ENCODE measurements around the gene MAX.

Gene MAX, protein sequence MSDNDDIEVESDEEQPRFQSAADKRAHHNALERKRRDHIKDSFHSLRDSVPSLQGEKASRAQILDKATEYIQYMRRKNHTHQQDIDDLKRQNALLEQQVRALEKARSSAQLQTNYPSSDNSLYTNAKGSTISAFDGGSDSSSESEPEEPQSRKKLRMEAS

DNA sequence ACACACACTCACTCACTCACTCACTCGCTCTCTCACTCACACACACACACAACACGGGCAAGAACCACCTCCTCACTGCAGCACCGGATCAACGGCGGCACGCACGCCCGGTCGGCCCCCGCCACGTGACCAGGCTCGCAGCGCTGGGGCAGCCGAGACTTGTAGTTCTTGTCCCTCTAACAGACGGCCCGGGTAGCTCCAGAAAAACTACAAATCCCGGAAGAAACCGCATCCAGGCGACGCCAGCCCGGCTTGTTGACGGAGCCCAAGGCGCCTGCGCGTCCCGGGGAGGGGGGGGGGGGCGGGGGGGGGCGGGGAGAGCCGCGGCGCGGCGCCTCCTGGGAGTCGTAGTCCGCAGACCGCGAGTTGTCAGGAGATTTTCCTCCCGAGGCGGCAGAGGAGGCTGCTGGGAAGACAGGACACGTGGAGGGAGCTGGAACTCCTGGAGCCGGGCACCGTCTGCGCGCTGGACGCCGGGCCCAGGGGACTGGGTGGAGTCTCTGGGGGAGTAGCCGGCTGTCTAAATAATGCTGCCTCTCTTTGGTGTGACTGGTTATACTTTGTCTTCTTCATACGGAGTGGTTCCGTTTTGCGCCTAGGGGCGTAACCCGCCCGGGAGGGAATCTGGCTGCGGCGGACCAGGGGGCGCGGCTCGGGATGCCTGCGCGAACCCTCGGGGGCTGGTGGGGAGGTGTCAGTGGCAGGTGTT is at the start of gene MAX:
Gene MAX, minus strand, starts transcription at position 77 of the 709 bp plus-strand sequence. CDS start 178 bp downstream, outside the sequence.
- peak; percentile 96 to 97 (median 97) for DNase-seq (ENCODE audit: low read depth in 3 of 3)

DNA sequence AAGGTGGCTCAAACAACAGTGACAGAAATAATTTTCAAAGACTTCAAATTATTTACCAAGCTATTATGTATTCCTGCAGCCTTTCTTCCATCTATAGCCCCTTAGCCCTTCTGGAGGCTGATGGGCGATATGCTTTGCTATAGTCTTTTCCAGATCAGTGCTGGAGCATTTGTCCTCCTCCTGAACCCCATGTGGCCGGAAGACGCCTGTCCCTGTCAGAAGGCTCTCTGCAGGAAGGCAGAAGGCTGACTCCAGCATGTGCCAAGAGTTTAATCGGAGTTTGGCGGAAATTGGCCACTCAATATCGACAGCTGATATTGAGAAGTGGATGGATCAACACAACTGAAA is 49.3 kb upstream of the MAX start:
- no peak for DNase-seq (ENCODE audit: low read depth in 3 of 3)

DNA sequence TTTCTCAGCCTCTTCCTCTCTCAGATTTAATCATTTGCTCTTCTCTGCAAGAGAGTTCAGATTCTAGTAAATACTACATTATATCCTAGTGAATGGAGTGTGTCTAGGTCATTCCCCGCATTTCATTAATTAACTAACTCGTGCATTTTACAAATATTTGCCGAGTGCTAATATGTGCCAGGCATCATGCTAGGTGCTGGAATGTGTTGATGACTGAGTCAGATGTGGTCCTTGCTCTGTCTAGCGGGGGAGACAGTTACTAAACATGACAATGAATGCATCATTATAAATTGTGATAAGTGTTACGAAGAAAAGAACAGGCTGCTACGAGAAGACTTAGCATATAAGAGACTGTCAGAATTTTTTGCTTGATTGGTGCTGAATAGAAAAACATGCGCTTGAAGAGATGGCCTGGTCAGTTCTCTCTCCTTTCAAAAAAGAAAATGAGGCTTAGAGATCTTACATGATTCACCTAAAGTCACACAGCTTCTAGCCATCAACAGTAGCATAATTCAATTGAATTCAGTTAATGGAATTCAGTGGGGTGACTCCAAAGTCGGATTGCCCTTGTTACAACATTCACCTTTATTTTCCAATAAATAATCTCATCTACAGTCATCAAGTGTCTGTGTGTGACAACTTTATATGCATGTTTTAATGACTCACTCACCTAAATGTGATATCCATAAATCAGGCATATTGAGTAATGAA is 48.7 kb upstream of the MAX start:
- no peak for DNase-seq (ENCODE audit: low read depth in 3 of 3)

DNA sequence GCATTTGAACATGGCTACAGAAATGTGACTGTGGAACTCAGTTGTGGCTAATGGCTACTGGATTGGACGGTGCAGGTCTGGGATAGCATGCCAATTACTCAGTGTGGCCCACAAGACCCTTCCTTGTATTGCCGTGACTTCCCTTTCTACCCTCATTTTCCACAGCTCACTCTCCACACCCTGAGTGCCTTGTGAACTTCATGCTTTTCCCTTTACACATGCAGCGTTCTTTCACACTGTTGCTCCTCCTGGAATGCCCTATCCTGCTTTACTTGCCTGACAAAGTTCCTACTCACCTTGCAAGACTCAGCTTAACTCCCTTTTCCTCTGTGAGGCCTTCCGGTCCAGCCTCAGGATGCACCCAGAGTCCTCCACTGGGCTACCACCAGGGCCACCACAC is 46.8 kb upstream of the MAX start:
- no peak for DNase-seq (ENCODE audit: low read depth in 3 of 3)

DNA sequence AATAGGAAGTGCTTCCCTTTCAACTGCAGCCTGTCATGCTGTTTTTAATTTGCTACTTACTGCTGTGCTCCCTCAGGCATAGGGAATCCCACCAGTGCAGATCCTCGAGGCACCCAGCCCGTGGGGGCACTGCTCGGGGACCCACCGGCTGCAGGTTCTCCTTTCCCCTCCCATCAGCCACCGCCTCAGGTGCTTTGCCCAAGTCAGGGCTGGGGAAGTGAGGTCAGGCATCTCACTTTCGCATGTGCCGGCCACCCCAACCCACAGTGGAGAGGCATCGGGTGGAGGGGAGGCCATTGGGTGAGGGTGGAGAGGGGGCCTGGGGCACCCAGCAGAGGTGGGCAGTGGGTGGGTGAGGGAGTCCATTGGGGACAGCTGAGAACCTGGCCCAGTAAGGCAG is 41.9 kb upstream of the MAX start:
- no peak for DNase-seq (ENCODE audit: low read depth in 3 of 3)

DNA sequence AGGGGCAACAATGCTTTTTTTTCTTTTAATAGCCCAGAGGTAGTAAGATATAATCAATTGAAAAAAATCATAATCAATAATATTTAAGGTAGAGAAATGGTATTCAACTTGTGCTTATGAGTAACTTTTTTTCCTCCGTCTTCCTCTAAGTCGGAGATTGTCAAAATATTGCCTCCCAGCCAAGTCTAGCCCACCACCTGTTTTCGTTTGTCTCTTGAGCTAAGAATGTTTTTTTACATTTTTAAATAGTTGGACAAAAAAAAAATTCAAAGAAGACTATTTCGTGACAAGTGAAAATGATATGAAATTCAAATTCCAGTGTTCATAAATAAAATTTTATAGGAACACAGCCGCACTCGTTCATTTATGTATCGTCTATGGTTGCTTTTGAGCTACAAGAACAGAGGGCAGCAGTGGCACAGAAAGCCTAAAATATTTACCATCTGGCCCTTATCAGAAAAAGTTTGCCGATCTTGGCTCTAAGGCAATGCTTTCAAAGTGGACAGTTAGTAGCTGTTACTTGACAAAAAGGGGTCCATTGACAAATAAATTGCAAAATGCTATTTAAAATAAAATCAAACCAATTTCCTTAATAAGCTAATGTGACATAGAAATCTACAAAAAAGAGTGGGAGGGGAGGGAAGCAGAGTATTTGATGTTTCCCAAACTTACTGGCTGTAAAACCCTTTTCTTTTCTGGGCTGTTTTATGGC is 40.8 kb upstream of the MAX start:
- no peak for DNase-seq (ENCODE audit: low read depth in 3 of 3)

DNA sequence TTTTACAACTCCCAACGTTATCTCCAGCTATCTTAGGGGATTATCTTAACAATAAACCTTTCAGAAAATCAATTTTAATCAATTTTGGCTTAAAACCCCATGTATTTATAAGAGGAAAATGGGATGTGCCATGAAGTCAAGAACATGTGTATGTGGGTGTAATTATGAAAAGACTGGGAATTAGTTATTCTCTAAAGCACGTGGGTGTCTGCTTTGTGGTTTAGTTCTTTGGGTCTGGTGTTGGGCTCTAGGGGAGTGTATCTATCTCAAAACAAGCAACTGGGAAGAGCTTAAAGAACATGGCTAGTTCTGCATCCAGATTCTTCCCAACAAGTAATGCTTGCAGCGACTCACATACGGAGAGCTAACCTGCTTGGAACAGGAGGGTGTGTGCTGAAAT is 40.1 kb upstream of the MAX start:
- DNase-seq (ENCODE audit: low read depth in 3 of 3) = no peak

DNA sequence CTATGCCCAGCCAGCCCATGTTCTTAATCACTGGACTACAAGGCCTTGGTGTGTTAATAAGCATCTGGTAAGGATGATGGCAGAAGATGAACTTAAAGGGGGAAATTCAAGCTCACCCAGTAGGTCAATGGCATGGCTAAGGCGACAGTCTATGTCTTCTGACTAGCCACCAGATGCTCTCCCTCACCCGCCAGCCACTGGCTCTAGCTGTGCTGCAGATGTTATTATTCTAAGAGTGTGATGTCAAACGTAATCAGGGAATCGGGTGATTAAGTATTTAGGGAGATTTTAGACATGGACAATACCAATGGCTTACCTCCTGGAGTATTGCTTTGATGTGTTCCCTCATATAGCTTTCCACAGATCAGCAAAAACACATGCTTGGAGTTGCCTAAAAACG is 39.2 kb upstream of the MAX start:
- no peak for DNase-seq (ENCODE audit: low read depth in 3 of 3)

DNA sequence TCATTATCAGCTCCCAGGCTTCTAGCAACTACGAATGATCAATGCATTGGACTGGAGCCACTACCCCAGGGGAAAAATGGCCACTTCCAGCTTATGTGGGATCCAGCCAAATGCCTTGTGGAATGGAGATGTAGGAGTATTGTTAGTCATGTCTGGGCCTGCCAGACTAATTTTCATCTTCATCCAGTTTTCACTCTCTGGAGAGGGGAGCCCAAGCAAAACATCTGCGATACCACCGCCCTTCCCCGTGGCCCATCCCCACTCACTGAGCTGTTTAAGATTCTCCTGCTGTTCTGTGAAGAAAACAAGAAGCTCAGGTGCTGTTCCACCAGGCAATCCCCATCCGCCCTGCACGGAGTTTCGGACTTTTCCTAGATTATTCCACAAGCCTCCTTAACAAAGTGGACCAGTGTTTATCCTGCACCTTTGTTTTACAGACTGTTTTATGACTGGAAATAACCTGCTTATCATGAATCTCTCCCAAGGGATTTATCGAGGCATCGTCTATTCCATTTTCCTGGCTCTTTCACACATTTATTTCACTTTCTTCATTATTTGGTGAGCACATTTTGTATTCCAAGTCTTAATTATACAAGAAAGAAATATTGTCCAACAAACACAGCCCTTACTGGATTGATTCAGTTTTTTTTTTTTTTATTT is 35.5 kb upstream of the MAX start:
- DNase-seq (ENCODE audit: low read depth in 3 of 3) = no peak

DNA sequence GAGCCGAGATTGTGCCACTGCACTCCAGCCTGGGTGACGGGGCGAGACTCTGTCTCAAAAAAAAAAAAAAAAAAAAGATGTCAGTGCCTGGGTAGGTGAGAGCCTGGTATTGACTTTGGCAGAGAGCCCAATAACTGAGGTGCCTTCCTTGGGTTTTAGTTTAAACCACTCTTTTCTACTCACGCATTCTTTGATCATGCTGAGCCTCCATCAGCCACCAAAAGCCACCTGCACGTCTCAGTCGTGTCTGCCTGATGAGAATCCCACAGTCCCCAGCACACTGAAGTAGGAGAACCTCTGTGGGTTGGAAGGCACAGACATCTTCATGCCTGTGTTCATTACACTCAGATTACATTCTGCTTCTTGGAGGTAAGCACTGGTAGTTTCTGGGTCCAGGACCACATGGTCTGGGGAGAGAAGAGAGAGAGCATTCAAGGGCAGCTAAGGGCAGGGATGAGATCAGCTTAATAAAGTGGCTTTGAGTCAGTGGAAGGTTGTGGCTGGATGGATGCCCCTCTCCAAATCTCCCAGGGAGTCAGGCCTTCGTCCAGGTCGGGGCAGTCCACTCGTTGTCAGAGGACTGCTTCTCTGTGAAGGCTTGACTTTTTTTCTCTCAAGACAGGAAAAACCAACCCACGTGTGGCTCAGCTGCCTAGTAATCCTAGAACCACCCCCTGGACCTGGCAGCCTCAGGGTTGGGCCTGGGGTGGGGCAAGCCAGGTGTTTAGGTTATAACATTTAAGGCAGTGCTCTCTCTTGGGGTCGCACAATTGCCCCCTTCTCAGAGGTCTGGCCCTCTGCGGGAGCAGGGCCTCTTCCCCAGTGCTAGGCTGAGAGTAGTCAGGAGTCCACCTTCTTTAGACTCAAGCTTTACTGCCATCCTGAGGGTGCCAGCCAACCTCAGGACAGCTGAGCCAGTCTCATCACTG is 32.6 kb upstream of the MAX start:
- DNase-seq (ENCODE audit: low read depth in 3 of 3) = no peak

DNA sequence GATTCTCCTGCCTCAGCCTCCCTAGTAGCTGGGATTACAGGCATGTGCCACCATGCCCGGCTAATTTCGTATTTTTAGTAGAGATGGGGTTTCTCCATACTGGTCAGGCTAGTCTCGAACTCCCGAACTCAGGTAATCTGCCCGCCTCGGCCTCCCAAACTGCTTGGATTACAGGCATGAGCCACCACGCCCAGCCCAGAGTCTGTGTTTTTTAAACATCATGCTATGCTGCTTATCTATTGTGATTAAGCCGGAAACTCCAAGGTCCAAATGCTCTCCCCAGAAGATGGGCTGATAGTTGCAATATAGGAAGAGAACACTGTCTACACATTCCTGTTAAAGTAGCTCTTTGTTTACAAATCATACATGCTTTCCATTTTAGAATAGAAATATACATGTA is 30.5 kb upstream of the MAX start:
- DNase-seq (ENCODE audit: low read depth in 3 of 3) = no peak

DNA sequence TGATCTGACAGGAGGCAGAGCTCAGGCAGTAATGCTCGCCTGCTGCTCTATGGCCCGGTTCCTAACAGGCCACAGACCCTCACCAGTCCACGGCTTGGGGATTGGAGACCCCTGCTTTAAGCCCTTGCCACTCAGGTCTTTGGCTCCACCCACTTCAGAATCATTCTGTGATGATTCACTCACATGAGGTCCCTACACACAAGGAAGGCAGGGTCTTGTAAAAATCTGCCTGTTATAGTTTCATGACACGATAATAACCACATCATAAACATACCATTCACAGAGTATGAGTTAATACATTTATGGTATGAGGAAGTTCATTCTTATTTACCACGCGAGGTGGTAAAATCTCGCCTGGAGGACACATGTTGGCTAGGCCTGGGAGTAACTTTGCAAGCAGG is 29.0 kb upstream of the MAX start:
- no peak for DNase-seq (ENCODE audit: low read depth in 3 of 3)

DNA sequence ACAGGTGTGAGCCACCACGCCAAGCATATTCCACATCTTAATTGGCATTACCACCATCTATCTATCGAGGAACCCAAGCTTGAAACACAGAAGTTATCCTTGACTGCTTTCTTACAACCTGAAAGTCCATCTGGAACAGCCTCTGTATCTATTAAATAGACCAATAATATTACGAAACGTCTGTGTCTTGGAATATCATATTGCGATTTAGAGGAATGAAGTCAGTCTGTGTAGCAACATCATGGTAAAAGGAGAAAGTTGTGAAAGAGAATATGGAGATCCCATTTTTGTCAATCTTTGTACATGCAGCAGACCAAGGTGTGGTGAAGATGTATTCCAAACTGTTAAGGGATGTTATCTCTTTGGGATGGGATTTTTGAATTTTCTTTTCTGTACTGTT is 25.8 kb upstream of the MAX start:
- DNase-seq (ENCODE audit: low read depth in 3 of 3) = no peak

DNA sequence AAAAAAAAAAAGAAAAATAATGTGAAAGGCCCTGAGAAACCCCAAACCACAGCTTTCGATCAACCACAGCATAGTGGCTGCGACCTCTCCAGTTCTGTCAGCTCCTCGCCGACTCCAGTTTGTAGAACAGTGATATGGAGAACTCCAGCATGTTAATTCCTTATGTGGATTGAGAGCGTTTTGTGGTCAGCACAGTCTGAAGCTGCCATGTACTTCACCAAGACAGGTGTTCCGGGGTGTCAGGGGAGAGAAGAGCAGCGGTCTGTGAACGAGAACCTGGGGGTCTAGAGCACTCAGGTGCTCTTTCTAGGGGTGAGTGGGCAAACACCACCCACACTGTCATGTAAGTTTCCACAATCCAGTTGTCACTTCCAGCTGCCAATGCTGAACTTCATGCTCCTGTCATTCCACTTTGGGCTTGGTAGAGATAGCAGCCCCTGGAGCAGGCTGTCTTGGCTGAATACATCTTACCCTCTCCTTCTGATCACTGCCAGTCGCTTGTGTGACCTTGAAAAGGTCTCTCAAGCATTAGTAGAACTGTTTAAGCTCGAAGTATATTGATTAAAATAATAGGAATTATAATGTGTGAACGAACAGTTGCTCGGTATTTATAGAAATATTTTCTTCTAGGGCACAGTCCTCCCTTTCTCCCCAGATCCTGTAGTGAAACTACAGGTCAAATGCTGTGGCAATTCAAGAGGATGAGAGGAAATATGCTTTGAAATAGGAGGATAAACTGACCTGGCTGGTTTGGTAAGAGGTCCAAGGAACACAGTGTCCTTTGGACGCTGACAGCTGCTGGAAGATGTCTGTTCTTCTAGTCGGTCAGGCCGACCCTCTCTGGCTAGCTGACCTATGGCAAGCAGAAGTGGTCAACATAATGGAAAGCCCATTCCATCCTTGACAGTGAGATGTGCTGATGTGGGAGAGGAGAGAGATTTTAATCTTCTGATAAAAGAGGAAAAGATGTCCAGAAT is 15.7 kb upstream of the MAX start:
- no peak for DNase-seq (ENCODE audit: low read depth in 3 of 3)

DNA sequence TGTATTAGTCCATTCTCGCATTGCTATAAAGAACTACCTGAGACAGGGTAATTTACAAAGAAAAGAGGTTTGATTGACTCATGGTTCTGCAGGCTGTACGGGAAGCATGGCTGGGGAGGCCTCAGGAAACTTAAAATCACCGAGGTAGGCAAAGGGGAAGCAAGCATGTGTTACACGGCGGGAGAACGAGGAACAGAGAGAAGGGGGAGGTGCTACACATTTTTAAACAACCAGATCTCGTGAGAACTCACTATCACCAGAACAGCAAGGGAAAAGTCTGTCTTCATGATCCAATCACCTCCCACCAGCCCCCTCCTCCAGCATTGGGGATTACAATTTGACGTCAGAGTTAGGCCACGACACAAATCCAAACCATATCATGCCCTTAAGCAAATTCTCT is 13.3 kb upstream of the MAX start:
- no peak for DNase-seq (ENCODE audit: low read depth in 3 of 3)

DNA sequence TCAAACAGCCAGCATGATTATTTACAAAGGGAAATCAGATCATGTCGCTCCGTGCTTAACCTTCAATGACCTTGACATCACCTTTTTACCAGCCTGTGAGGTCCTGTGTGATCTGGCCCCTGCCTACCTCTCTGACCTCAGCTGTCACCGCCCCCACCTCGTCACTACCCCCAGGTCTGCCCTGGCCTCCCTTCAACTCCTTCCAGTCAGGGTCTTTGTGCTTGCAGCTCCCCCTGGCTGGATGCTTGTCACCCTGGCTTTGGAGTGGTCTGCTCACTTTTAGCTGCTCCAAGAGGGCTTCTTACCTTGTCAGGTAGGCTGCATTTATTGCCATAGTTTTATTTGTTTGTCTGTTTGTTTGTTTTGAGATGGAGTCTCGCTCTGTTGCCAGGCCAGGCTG is 8.2 kb upstream of the MAX start:
- no peak for DNase-seq (ENCODE audit: low read depth in 3 of 3)

DNA sequence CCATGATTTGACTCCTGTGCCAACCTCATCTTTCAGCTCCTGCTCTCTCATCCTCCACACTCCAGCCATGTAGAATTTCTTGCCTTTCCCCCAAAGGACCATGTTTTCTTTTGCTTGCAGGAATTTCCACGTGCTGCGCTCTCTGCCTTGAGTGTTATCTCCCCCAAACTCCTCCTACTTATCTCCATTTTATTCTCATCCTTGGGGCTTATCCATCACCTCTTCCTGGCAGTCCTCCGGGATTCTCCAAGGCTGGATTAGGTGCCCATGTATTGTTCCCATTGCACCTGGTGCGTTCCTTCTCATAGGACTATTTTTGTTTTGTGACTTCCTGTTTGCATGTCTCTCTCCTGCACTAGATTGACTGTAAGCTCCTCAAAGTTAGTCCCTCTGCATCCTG is 7.0 kb upstream of the MAX start:
- DNase-seq (ENCODE audit: low read depth in 3 of 3) = no peak

DNA sequence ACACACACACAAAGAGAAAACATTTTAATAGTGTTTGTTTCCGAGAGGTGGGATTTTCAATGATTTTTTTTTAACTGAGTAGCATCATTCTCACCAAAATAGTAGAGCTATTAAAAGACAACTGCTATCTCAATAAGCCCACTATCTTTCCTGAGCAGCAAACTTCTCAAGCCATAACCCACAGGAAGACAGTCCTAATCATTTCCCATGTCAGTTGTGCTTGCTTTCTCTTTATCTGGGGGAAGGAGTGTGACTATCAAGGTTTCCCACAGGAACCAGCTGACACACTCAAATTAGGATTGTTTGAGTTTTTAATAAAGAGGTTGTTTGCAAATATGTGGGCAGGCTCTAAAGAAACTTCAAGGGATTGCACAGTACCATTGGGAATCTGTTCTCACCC is 4.9 kb upstream of the MAX start:
- DNase-seq (ENCODE audit: low read depth in 3 of 3) = no peak

DNA sequence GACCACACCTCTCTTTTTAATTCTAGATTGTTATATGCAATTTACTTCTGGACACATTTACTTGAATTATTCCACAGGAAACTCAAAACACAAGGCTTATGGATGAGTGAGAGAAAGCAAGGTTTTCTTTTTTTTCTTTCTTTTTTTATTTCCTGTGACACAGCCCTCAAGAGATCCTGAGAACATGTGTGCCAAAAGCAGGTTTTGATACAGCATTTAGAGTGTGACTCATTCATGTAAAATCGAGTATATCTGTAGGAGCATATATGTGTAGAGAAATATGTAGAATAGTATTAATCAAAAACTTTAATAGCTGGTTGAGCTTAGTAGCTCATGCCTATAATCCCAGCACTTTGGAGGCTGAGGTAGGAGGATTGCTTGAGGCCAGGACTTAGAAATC is 4.4 kb upstream of the MAX start:
- DNase-seq (ENCODE audit: low read depth in 3 of 3) = no peak

DNA sequence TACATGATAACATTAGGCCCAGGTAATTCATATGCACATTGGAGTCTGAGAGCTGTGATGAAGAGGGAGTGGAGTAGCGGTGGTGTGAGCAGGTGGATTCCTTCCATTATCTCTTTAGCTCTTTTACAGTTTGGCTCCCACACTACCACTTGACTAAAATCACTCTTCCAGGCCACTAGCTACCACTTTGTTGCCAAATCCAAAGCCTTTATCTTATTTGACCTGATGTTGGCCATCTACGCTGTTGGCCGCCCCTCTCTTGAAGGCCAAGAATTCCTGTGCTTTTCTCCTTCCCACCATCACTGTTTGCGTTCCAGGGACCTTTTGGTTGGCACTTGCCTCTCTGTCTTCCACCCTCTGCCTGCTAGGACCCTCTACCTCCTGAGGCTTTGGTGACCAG is 4.0 kb upstream of the MAX start:
- DNase-seq (ENCODE audit: low read depth in 3 of 3) = no peak
